Epithelial cell of esophagus (primary cell): ENCODE measurements around the gene COTL1.

ENCODE experiments used
- DNase-seq: peaks from one replicate; pipeline ENCODE4 v3.0.0; 2010; ENCODE audit warnings: low read depth
- H3K4me3 ChIP-seq: 2 replicates; pipeline ENCODE4 v1.5.1; 2011; ENCODE audit warnings: mild to moderate bottlenecking, low read length, control low read depth
- CTCF ChIP-seq: IDR thresholded peaks from 2 replicates; pipeline ENCODE4 v1.5.1; 2011; ENCODE audit warnings: low read depth, mild to moderate bottlenecking, low read length, control low read depth, inconsistent platforms; ENCODE audit not compliant: insufficient read depth; ENCODE audit errors: missing control alignments

The COTL1 gene

GRCh38 chr16:84543253-84543652 is 74.6 kb downstream of the COTL1 start:
- H3K4me3 ChIP-seq, result no peak overlapping the region
- no peak for DNase-seq
- no peak for TF ChIP-seq CTCF

GRCh38 chr16:84541999-84542817 is 75.7 kb downstream of the COTL1 start:
- H3K4me3 ChIP-seq, result no peak overlapping the region
- no peak for TF ChIP-seq CTCF
- no peak for DNase-seq

GRCh38 chr16:84540194-84540593 is 77.7 kb downstream of the COTL1 start:
- no peak for DNase-seq
- H3K4me3 ChIP-seq, result no peak overlapping the region
- TF ChIP-seq CTCF, result no peak

- no peak for TF ChIP-seq CTCF
- no peak overlapping the region for H3K4me3 ChIP-seq
- DNase-seq, result no peak
These were observed 79.5 kb downstream of the COTL1 start for GRCh38 chr16:84538222-84538840.

- TF ChIP-seq CTCF, result no peak
- DNase-seq, result no peak
- H3K4me3 ChIP-seq, result no peak overlapping the region
These were observed 80.3 kb downstream of the COTL1 start for GRCh38 chr16:84537491-84538151.

GRCh38 chr16:84535851-84536250 is 82.0 kb downstream of the COTL1 start:
- DNase-seq, result no peak
- no peak for TF ChIP-seq CTCF
- no peak overlapping the region for H3K4me3 ChIP-seq
